T-cell (primary cell): ENCODE data around the gene VMP1. TPM values are rescaled to one million over a fixed set of nuclear protein-coding genes. Genes with fewer than 3 reads are reported as not detected.

Source experiments
- ATAC-seq, 4 experiments: fragments of 200-7000 bp in 3 of 4; fragments of 150-1000 bp in 1 of 4; cut with Tn5 transposase; replicated peaks in 1 of 4; 1 replicate in 3 of 4; 2 replicates in 1 of 4; pipeline ENCODE4 v1.10.0; 2021; ENCODE audit warnings: moderate library complexity in 3 of 4, mild to moderate bottlenecking in 2 of 4, moderate number of reproducible peaks in 1 of 4
- CTCF ChIA-PET, 2 donors: fragments of 300-600 bp; sonication (Branson Sonifier 250); formaldehyde crosslinking; loops; one replicate each; lab custom pipeline; 2022; ENCODE audit warnings: antibody characterized with exemption in 2 of 2; lab: Charles Lee
- POLR2A ChIA-PET, 2 donors: fragments of 300-600 bp; sonication (Branson Sonifier 250); formaldehyde crosslinking; loops; one replicate each; lab custom pipeline; 2022; ENCODE audit warnings: antibody characterized with exemption in 2 of 2; lab: Charles Lee
- DNase-seq, 35 experiments: peaks; one replicate each; pipeline versions ENCODE4 v3.0.0 to v3.0.0-alpha.2; 2013 to 2023
- H3K27ac ChIP-seq: one replicate; pipeline ENCODE4 v1.5.1; 2013; ENCODE audit warnings: low read length
- H3K27me3 ChIP-seq, 2 experiments: replicated peaks in 1 of 2; 1 replicate in 1 of 2; 2 replicates in 1 of 2; pipeline versions ENCODE4 v1.6.1 to v1.7.0; 2013; ENCODE audit warnings: low read length in 1 of 2, mixed read lengths in 1 of 2; ENCODE audit not compliant: control insufficient read depth in 2 of 2, insufficient read depth in 2 of 2; ENCODE audit errors: extremely low read depth in 1 of 2
- H3K36me3 ChIP-seq, 2 donors: 1 replicate in 1 of 2; 2 replicates in 1 of 2; pipeline versions ENCODE4 v1.6.1 to v1.7.0; 2013; ENCODE audit warnings: low read length in 1 of 2; ENCODE audit not compliant: control insufficient read depth in 2 of 2, insufficient read depth in 1 of 2; ENCODE audit errors: extremely low read depth in 1 of 2
- H3K4me1 ChIP-seq, 2 experiments: 1 replicate in 1 of 2; 2 replicates in 1 of 2; pipeline versions ENCODE4 v1.6.1 to v1.7.0; 2013; ENCODE audit warnings: low read length in 2 of 2, mixed read lengths in 1 of 2; ENCODE audit not compliant: insufficient read depth in 2 of 2, control insufficient read depth in 1 of 2; ENCODE audit errors: extremely low read depth in 1 of 2
- H3K4me3 ChIP-seq, 2 donors: 1 replicate in 1 of 2; 2 replicates in 1 of 2; pipeline versions ENCODE4 v1.5.1 to v1.7.0; 2013; ENCODE audit warnings: mild to moderate bottlenecking in 2 of 2, low read length in 1 of 2, moderate library complexity in 1 of 2; ENCODE audit not compliant: control insufficient read depth in 1 of 2; ENCODE audit errors: extremely low read depth in 1 of 2
- H3K9me3 ChIP-seq: 2 replicates; pipeline ENCODE4 v1.7.0; 2013
- H3K27ac Mint-ChIP-seq, 2 donors: one replicate each; pipeline ENCODE4 v1.8.0; 2020 to 2021; ENCODE audit warnings: mild to moderate bottlenecking in 2 of 2, mixed read lengths in 2 of 2
- H3K27me3 Mint-ChIP-seq, 2 donors: one replicate each; pipeline ENCODE4 v1.8.0; 2021 to 2022; ENCODE audit warnings: mixed read lengths in 2 of 2
- H3K36me3 Mint-ChIP-seq: one replicate; pipeline ENCODE4 v1.8.0; 2021; ENCODE audit warnings: mixed read lengths
- H3K4me1 Mint-ChIP-seq, 3 donors: one replicate each; pipeline ENCODE4 v1.8.0; 2020 to 2022; ENCODE audit warnings: mixed read lengths in 3 of 3, mild to moderate bottlenecking in 1 of 3
- H3K4me3 Mint-ChIP-seq, 3 donors: one replicate each; pipeline ENCODE4 v1.8.0; 2020 to 2022; ENCODE audit warnings: mild to moderate bottlenecking in 3 of 3, mixed read lengths in 3 of 3, moderate library complexity in 3 of 3
- H3K9me3 Mint-ChIP-seq, 3 donors: one replicate each; pipeline ENCODE4 v1.8.0; 2020 to 2022; ENCODE audit warnings: mixed read lengths in 3 of 3
- WGBS: methylation state at CpG from one replicate; pipeline ENCODE4 v1.1.5; 2013; ENCODE audit warnings: missing lambda C conversion rate; ENCODE audit not compliant: insufficient coverage; 5-methylcytosine and 5-hydroxymethylcytosine counted together
- total RNA-seq, 35 experiments: library from RNA in 6 of 35; stranded (reverse) in 6 of 35; fragments of 120-200 nt in 1 of 35; gene quantifications; one replicate each; pipeline versions ENCODE4 v1.2.1 to v1.2.4 and lab custom pipeline; 2013 to 2026

The VMP1 gene
- total RNA-seq, 5 donors from 2014 or later (not counting 1 experiment from before 2014, with no cell fraction given) = 93.7 to 104 (median 97.6) TPM

DNA sequence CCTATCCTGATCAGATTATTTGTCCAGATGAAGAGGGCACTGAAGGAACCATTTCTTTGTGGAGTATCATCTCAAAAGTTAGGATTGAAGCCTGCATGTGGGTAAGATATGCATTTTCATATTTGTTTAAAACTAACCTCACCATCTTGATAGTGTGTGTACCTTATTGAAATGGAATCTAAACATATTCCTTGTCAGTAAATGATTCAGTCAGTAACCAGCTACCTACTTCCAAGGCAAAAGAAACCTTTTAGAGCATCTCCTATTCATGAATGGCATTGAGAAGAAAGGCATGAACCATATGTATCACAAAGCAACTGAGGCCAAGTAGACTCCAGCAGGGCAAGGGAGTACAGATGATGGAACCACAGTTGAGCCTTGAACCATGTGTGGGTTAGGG, 57.6 kb downstream of the VMP1 start:
- Mint-ChIP-seq H3K36me3 (peaks cover 15% of the 10 kb centered on the region), H3K4me1 (peaks cover 19 to 32% (median 30%) of the 10 kb centered on the region in 3 donors), H3K9me3 (no peaks in the 10 kb centered on the region), H3K27ac (peak overlapping the region in 1 of 2 donors; percentile 66), H3K4me3 (no peak overlapping the region), H3K27me3 (no peaks in the 10 kb centered on the region)
- Histone ChIP-seq H3K27me3 (no peaks in the 10 kb centered on the region), H3K4me3 (no peak overlapping the region), H3K27ac (no peak overlapping the region), H3K36me3 (peaks cover 0 to 3% of the 10 kb centered on the region in 2 donors), H3K9me3 (no peaks in the 10 kb centered on the region), H3K4me1 (no peaks in the 10 kb centered on the region)
- DNase-seq (no peak), ATAC-seq (no peak)
- CTCF ChIA-PET = no interaction called here
- POLR2A ChIA-PET = no interaction called here

DNA sequence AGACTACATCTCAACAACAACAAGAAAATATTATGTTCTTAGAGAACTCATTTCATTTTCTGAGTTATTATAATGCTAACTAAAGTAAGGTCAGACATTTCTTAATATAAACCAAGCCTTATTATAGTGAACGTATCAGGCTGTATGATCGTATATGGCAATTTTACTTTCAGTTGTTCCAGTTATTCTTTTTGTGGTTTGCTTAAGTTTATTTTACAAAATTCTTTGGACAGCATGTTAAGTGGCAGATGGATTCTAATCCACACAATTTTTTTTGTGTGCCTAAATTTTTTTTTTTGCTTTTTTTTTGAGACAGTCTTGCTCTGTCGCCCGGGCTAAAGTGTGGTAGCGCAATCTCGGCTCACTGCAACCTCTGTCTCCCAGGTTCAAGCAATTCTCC, 59.0 kb downstream of the VMP1 start:
- POLR2A ChIA-PET = no interaction called here
- no peaks in the 10 kb centered on the region for H3K27me3 ChIP-seq
- Mint-ChIP-seq H3K36me3 (peaks cover 11% of the 10 kb centered on the region), H3K27me3 (no peaks in the 10 kb centered on the region), H3K4me1 (peaks cover 13 to 31% (median 30%) of the 10 kb centered on the region in 3 donors), H3K4me3 (no peak overlapping the region), H3K27ac (no peak overlapping the region), H3K9me3 (no peaks in the 10 kb centered on the region)
- CTCF ChIA-PET = no interaction called here
- H3K4me1 ChIP-seq = no peaks in the 10 kb centered on the region
- no CpG with 5 or more reads among the region's 6 CpGs for WGBS
- H3K27ac ChIP-seq = no peak overlapping the region
- no peaks in the 10 kb centered on the region for H3K9me3 ChIP-seq
- ATAC-seq (no peak), DNase-seq (no peak)
- no peak overlapping the region for H3K4me3 ChIP-seq
- H3K36me3 ChIP-seq = peaks cover 0 to 3% of the 10 kb centered on the region in 2 donors

DNA sequence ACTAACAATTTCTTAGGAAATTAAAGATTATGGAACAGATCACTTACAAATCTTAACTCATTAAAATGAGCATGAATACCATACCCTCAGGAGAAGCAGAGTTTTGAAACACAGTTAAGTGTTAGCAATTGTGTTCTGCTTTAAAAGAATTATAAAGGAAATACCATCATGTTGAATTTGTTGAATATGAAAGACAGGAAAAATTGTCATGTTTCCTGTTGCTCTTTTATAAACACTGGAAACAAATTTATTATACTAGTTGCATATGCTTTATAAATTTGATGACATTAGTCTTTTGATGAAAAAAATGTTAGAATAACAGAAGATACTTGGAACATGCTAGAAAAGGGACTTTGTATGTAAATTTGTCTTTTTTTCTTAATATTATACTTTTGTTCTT, 59.7 kb downstream of the VMP1 start:
- ATAC-seq = no peak
- peaks cover 7 to 24% (median 24%) of the 10 kb centered on the region in 3 donors for H3K4me1 Mint-ChIP-seq
- H3K27me3 Mint-ChIP-seq = no peaks in the 10 kb centered on the region
- Histone ChIP-seq H3K27ac (no peak overlapping the region), H3K4me3 (no peak overlapping the region), H3K4me1 (no peaks in the 10 kb centered on the region), H3K27me3 (no peaks in the 10 kb centered on the region), H3K36me3 (peaks cover 0 to 3% of the 10 kb centered on the region in 2 donors), H3K9me3 (no peaks in the 10 kb centered on the region)
- ChIA-PET POLR2A (no interaction called here), CTCF (no interaction called here)
- H3K4me3 Mint-ChIP-seq = no peak overlapping the region
- H3K9me3 Mint-ChIP-seq = no peaks in the 10 kb centered on the region
- no peak for DNase-seq
- H3K27ac Mint-ChIP-seq = no peak overlapping the region
- H3K36me3 Mint-ChIP-seq = peaks cover 11% of the 10 kb centered on the region

DNA sequence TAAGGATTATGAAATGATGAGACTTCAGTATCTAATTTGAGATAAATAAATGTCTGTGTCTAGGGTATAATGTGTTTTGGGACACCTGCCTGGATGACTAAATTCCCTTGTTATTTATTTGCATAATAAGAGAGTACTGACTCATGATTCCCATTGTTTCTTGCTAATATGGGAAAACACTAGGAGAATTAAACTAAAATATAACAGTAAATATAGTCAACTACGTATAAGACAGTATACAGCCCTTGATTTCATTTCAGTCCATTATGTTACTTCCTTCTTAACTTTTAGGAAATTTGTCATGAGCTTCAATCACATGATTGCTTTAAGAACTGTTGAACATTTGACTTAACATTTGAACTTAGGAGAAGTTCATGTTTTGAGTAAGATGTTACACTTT, 62.4 kb downstream of the VMP1 start:
- no peak overlapping the region for H3K4me3 ChIP-seq
- WGBS = no CpG with 5 or more reads among the region's 1 CpG
- peak overlapping the region; percentile 28 to 36 for H3K27ac Mint-ChIP-seq
- DNase-seq (no peak), ATAC-seq (no peak)
- H3K27ac ChIP-seq = no peak overlapping the region
- H3K4me3 Mint-ChIP-seq = no peak overlapping the region
- no peaks in the 10 kb centered on the region for H3K4me1 ChIP-seq
- peaks cover 0 to 11% of the 10 kb centered on the region in 2 donors for H3K36me3 ChIP-seq
- peaks cover 0 to 12% (median 9%) of the 10 kb centered on the region in 3 donors for H3K4me1 Mint-ChIP-seq
- peaks cover 18% of the 10 kb centered on the region for H3K36me3 Mint-ChIP-seq
- H3K9me3 Mint-ChIP-seq = no peaks in the 10 kb centered on the region
- no peaks in the 10 kb centered on the region for H3K27me3 ChIP-seq
- H3K27me3 Mint-ChIP-seq = no peaks in the 10 kb centered on the region
- no peaks in the 10 kb centered on the region for H3K9me3 ChIP-seq
- ChIA-PET POLR2A (interaction anchor here in 1 of 2 donors (0.6 kb wide), 1 partner anchor 69 kb away, joined by 3 read pairs; no protein-coding TSS in a partner anchor), CTCF (no interaction called here)

DNA sequence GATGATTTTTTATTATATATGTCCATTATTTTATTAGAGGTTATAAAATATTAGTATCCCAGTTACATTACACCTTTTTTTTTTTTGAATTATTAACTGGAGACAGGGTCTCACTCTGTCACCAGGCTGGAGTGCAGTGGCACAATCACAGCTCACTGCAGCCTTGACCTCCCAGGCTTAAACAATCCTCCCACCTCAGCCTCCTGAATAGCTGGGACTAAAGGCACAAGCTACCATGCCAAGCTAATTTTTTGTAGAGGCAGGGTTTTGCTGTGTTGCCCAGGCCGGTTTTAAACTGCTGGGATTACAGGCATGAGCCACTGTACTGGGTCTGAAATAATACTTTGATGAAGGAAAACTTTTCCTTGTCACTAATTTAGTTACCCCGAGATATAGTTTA, 63.6 kb downstream of the VMP1 start:
- no peak for DNase-seq

DNA sequence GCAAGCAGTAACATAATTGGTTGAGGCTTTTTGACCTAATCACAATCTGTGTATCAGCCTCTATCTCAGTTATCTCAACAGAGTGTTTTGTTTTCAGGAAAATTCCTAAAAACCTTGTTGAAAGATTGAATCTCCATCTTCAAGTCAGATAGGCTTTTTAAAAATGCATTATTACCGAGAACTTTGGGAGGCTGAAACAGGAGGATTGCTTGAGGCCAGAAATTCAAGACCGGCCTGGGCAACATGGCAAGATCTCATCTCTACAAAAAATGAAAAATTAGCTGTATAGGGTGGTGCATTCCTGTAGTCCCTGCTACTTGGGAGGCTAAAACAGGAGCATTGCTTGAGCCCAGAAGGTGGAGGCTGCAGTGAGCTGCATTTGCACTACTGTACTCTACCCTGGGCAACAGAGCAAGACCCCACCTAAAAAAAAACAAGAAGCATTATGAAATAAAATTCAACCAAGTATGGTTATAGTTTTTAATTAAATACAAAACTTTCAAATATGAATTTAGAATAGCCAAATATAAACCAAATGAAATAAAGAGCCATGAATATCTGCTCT, 68.4 kb downstream of the VMP1 start:
- Mint-ChIP-seq H3K9me3 (peaks cover 0 to 6% (median 0%) of the 10 kb centered on the region in 3 donors), H3K27ac (peak overlapping the region in 1 of 2 donors; percentile 28), H3K4me1 (peaks cover 7 to 18% (median 18%) of the 10 kb centered on the region in 3 donors), H3K36me3 (peaks cover 36% of the 10 kb centered on the region), H3K4me3 (no peak overlapping the region), H3K27me3 (no peaks in the 10 kb centered on the region)
- no CpG with 5 or more reads among the region's 2 CpGs for WGBS
- ChIA-PET POLR2A (no interaction called here), CTCF (interaction anchor here in 1 of 2 donors (0.9 kb wide), 1 partner anchor 22 kb away, joined by 6 read pairs; no protein-coding TSS in a partner anchor)
- no peak for ATAC-seq
- peaks cover 0 to 32% of the 10 kb centered on the region in 2 donors for H3K36me3 ChIP-seq
- H3K9me3 ChIP-seq = no peaks in the 10 kb centered on the region
- no peak overlapping the region for H3K4me3 ChIP-seq
- no peaks in the 10 kb centered on the region for H3K4me1 ChIP-seq
- no peak overlapping the region for H3K27ac ChIP-seq
- DNase-seq = no peak
- H3K27me3 ChIP-seq = no peaks in the 10 kb centered on the region

More for the DNA sequence above, 63.6 kb downstream of the VMP1 start:
- H3K4me1 ChIP-seq = no peaks in the 10 kb centered on the region
- peaks cover 0 to 17% of the 10 kb centered on the region in 2 donors for H3K36me3 ChIP-seq
- H3K36me3 Mint-ChIP-seq = peaks cover 20% of the 10 kb centered on the region
- H3K27ac Mint-ChIP-seq = no peak overlapping the region
- WGBS = no CpG with 5 or more reads among the region's 2 CpGs
- no peak overlapping the region for H3K4me3 Mint-ChIP-seq
- no peaks in the 10 kb centered on the region for H3K27me3 ChIP-seq
- POLR2A ChIA-PET = no interaction called here
- H3K27me3 Mint-ChIP-seq = no peaks in the 10 kb centered on the region
- ATAC-seq = no peak
- peaks cover 0 to 12% (median 6%) of the 10 kb centered on the region in 3 donors for H3K4me1 Mint-ChIP-seq
- H3K27ac ChIP-seq = no peak overlapping the region
- no peaks in the 10 kb centered on the region for H3K9me3 Mint-ChIP-seq
- H3K9me3 ChIP-seq = no peaks in the 10 kb centered on the region
- no peak overlapping the region for H3K4me3 ChIP-seq
- CTCF ChIA-PET = interaction anchor here in 1 of 2 donors (0.7 kb wide), 1 partner anchor 82 kb away, joined by 3 read pairs; no protein-coding TSS in a partner anchor
